Activated T-cell treated with anti-CD3 and anti-CD28 coated beads for 24 hours (primary cell): ENCODE measurements around the gene OPA3.
A peak's percentile ranks its signal among the peaks of the same experiment; 100 is the strongest.

Experiments
- DNase-seq: peaks from one replicate; pipeline ENCODE4 v3.0.0-alpha.2; 2020; ENCODE audit warnings: low read depth

The OPA3 gene

GRCh38 chr19:45564131-45564780 lies 20.3 kb downstream of the OPA3 start:
- DNase-seq, result no peak

GRCh38 chr19:45560686-45561085 lies 23.9 kb downstream of the OPA3 start:
- no peak for DNase-seq

- no peak for DNase-seq
These were observed 24.6 kb downstream of the OPA3 start for GRCh38 chr19:45560038-45560437.

GRCh38 chr19:45558399-45558878 lies 26.2 kb downstream of the OPA3 start:
- DNase-seq, result peak; percentile 49

- no peak for DNase-seq
These were observed 27.8 kb downstream of the OPA3 start for GRCh38 chr19:45556835-45557234.

GRCh38 chr19:45554481-45554880 lies 30.1 kb downstream of the OPA3 start:
- DNase-seq, result no peak

- DNase-seq, result no peak
These were observed 31.1 kb downstream of the OPA3 start for GRCh38 chr19:45553464-45553863.

- no peak for DNase-seq
These were observed 36.5 kb downstream of the OPA3 start for GRCh38 chr19:45547965-45548609.

GRCh38 chr19:45547211-45547770 lies 37.3 kb downstream of the OPA3 start:
- DNase-seq, result no peak

GRCh38 chr19:45542234-45542668 lies 42.4 kb downstream of the OPA3 start:
- no peak for DNase-seq

GRCh38 chr19:45539459-45539858 lies 45.1 kb downstream of the OPA3 start:
- DNase-seq, result no peak

GRCh38 chr19:45531349-45531748 lies 53.3 kb downstream of the OPA3 start:
- DNase-seq, result no peak

GRCh38 chr19:45529420-45529785 lies 55.2 kb downstream of the OPA3 start:
- no peak for DNase-seq

GRCh38 chr19:45528744-45529419 lies 55.7 kb downstream of the OPA3 start:
- DNase-seq, result no peak

GRCh38 chr19:45528149-45528743 lies 56.4 kb downstream of the OPA3 start:
- no peak for DNase-seq

- no peak for DNase-seq
These were observed 56.9 kb downstream of the OPA3 start for GRCh38 chr19:45527731-45528130.

GRCh38 chr19:45526971-45527370 lies 57.6 kb downstream of the OPA3 start:
- DNase-seq, result no peak

- DNase-seq, result no peak
These were observed 58.5 kb downstream of the OPA3 start for GRCh38 chr19:45526143-45526542.

GRCh38 chr19:45524575-45525129 lies 60.0 kb downstream of the OPA3 start:
- DNase-seq, result no peak

- DNase-seq, result peak; percentile 69
These were observed 60.9 kb downstream of the OPA3 start for GRCh38 chr19:45523642-45524256.

- no peak for DNase-seq
These were observed 62.3 kb downstream of the OPA3 start for GRCh38 chr19:45522010-45522941.
